ENCODE measurements around the gene NANOS3. TPM values are rescaled to one million over a fixed set of nuclear protein-coding genes. Genes with fewer than 3 reads are reported as not detected.

Gene NANOS3
- total RNA-seq, 1 donor from 2014 or later = not detected

- peaks cover 1% of the 10 kb centered on the region for H3K4me1 Mint-ChIP-seq
These were observed 17.6 kb downstream of the NANOS3 start for GRCh38 chr19:13894552-13894951.

DNA sequence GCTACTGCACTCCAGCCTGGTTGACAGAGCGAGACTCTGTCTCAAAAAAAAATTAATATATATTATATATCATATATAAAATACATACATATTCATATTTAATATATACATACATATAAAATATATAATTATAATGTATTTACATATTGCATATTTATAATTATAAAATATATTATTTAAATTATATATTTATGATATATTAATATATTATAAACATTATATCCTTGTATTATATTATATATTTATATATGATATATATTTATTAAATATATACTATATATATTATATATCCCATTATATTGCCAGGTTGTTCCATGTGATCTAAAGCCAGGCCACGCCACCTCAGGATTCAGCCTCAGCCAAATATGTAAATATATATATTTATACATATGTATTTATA is 19.3 kb downstream of the NANOS3 start:
- Mint-ChIP-seq H3K4me1 (peaks cover 2% of the 10 kb centered on the region), H3K9me3 (no peaks in the 10 kb centered on the region), H3K27ac (no peak overlapping the region), H3K36me3 (no peaks in the 10 kb centered on the region), H3K4me3 (no peak overlapping the region), H3K27me3 (ENCODE audit: insufficient read depth, low read depth) (peaks cover 5% of the 10 kb centered on the region)
- Histone ChIP-seq H3F3A (ENCODE audit: low read depth) (no peaks in the 10 kb centered on the region), H3K9ac (no peak overlapping the region), H3K4me2 (no peak overlapping the region), H2AFZ (replicated peaks) (no peak overlapping the region), H3K4me1 (no peaks in the 10 kb centered on the region), H3K27ac (no peak overlapping the region), H3K79me2 (ENCODE audit: low read depth) (no peaks in the 10 kb centered on the region), H3K9me3 (ENCODE audit: low read depth) (no peaks in the 10 kb centered on the region), H3K27me3 (no peaks in the 10 kb centered on the region), H4K20me1 (ENCODE audit: low read depth) (no peaks in the 10 kb centered on the region), H3K36me3 (no peaks in the 10 kb centered on the region), H3K4me3 (no peak overlapping the region)
- TF ChIP-seq EZH2phosphoT487 (IDR thresholded peaks at IDR 0.05) (no peak), EZH2 (IDR thresholded peaks at IDR 0.05) (no peak)
- TF ChIP-seq, protein P1, sequence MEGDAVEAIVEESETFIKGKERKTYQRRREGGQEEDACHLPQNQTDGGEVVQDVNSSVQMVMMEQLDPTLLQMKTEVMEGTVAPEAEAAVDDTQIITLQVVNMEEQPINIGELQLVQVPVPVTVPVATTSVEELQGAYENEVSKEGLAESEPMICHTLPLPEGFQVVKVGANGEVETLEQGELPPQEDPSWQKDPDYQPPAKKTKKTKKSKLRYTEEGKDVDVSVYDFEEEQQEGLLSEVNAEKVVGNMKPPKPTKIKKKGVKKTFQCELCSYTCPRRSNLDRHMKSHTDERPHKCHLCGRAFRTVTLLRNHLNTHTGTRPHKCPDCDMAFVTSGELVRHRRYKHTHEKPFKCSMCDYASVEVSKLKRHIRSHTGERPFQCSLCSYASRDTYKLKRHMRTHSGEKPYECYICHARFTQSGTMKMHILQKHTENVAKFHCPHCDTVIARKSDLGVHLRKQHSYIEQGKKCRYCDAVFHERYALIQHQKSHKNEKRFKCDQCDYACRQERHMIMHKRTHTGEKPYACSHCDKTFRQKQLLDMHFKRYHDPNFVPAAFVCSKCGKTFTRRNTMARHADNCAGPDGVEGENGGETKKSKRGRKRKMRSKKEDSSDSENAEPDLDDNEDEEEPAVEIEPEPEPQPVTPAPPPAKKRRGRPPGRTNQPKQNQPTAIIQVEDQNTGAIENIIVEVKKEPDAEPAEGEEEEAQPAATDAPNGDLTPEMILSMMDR (IDR thresholded peaks at IDR 0.05) = no peak
- DNase-seq (ENCODE audit: low spot score) = no peak

More at GRCh38 chr19:13894552-13894951, 17.6 kb downstream of the NANOS3 start:
- Histone ChIP-seq H3K9me3 (ENCODE audit: low read depth) (no peaks in the 10 kb centered on the region), H3K4me3 (no peak overlapping the region), H3K79me2 (ENCODE audit: low read depth) (no peaks in the 10 kb centered on the region), H3K27me3 (no peaks in the 10 kb centered on the region), H3K36me3 (no peaks in the 10 kb centered on the region), H3K27ac (no peak overlapping the region), H3F3A (ENCODE audit: low read depth) (no peaks in the 10 kb centered on the region), H3K9ac (no peak overlapping the region), H3K4me1 (no peaks in the 10 kb centered on the region), H4K20me1 (ENCODE audit: low read depth) (no peaks in the 10 kb centered on the region), H3K4me2 (no peak overlapping the region), H2AFZ (replicated peaks) (no peak overlapping the region)
- H3K27ac Mint-ChIP-seq = no peak overlapping the region
- H3K9me3 Mint-ChIP-seq = no peaks in the 10 kb centered on the region
- TF ChIP-seq EZH2 (IDR thresholded peaks at IDR 0.05) = no peak
- no peak for TF ChIP-seq EZH2phosphoT487 (IDR thresholded peaks at IDR 0.05)
- TF ChIP-seq, protein P1 (IDR thresholded peaks at IDR 0.05) = no peak
- H3K36me3 Mint-ChIP-seq = peaks cover 1% of the 10 kb centered on the region
- no peak for DNase-seq (ENCODE audit: low spot score)
- H3K4me3 Mint-ChIP-seq = no peak overlapping the region
- peaks cover 2% of the 10 kb centered on the region for H3K27me3 Mint-ChIP-seq (ENCODE audit: insufficient read depth, low read depth)

GRCh38 chr19:13899393-13899792 is 22.5 kb downstream of the NANOS3 start:
- H3K4me3 ChIP-seq = no peak overlapping the region
- no peaks in the 10 kb centered on the region for H3K27me3 ChIP-seq
- no peaks in the 10 kb centered on the region for H3F3A ChIP-seq (ENCODE audit: low read depth)
- peaks cover 2% of the 10 kb centered on the region for H3K4me1 Mint-ChIP-seq
- H3K27me3 Mint-ChIP-seq (ENCODE audit: insufficient read depth, low read depth) = peaks cover 5% of the 10 kb centered on the region
- no peak overlapping the region for H3K4me2 ChIP-seq
- no peaks in the 10 kb centered on the region for H3K4me1 ChIP-seq
- TF ChIP-seq, protein P1 (IDR thresholded peaks at IDR 0.05) = no peak
- TF ChIP-seq EZH2 (IDR thresholded peaks at IDR 0.05) (no peak), EZH2phosphoT487 (IDR thresholded peaks at IDR 0.05) (no peak)
- no peak overlapping the region for H3K4me3 Mint-ChIP-seq
- no peak overlapping the region for H3K9ac ChIP-seq
- no peak overlapping the region for H3K27ac Mint-ChIP-seq
- no peak overlapping the region for H2AFZ ChIP-seq (replicated peaks)
- no peaks in the 10 kb centered on the region for H3K36me3 ChIP-seq
- H3K9me3 Mint-ChIP-seq = no peaks in the 10 kb centered on the region
- no peaks in the 10 kb centered on the region for H3K9me3 ChIP-seq (ENCODE audit: low read depth)
- H3K79me2 ChIP-seq (ENCODE audit: low read depth) = no peaks in the 10 kb centered on the region
- no peak for DNase-seq (ENCODE audit: low spot score)
- no peaks in the 10 kb centered on the region for H3K36me3 Mint-ChIP-seq
- H3K27ac ChIP-seq = no peak overlapping the region
- H4K20me1 ChIP-seq (ENCODE audit: low read depth) = no peaks in the 10 kb centered on the region

All from neural progenitor cell (in vitro differentiated cells).